GM13977 (cell line): ENCODE data around the gene JAK3.

ENCODE experiments used
- DNase-seq: peaks from one replicate; pipeline ENCODE4 v3.0.0; 2012; ENCODE audit warnings: low spot score
- in situ Hi-C: fragments of 300-500 bp; cut with MboI; formaldehyde crosslinking; loops from one replicate; pipeline ENCODE4 v1.12.0; 2022; ENCODE audit warnings: low sequenced_read_pairs, low pct_unique_long_range_greater_than_20kb, mixed read lengths, inconsistent platforms; ENCODE audit not compliant: unreplicated experiment
- TF ChIP-seq, protein P1 (sequence below): IDR thresholded peaks from 2 replicates; pipeline ENCODE4 v1.5.1; 2012; ENCODE audit warnings: mild to moderate bottlenecking, control low read depth; ENCODE audit not compliant: insufficient read depth; ENCODE audit errors: extremely low read depth, missing control alignments

JAK3 gene

GRCh38 chr19:17840019-17840418 is 7.8 kb downstream of the JAK3 start:
- in situ Hi-C loops = no loop called here
- TF ChIP-seq, protein P1, sequence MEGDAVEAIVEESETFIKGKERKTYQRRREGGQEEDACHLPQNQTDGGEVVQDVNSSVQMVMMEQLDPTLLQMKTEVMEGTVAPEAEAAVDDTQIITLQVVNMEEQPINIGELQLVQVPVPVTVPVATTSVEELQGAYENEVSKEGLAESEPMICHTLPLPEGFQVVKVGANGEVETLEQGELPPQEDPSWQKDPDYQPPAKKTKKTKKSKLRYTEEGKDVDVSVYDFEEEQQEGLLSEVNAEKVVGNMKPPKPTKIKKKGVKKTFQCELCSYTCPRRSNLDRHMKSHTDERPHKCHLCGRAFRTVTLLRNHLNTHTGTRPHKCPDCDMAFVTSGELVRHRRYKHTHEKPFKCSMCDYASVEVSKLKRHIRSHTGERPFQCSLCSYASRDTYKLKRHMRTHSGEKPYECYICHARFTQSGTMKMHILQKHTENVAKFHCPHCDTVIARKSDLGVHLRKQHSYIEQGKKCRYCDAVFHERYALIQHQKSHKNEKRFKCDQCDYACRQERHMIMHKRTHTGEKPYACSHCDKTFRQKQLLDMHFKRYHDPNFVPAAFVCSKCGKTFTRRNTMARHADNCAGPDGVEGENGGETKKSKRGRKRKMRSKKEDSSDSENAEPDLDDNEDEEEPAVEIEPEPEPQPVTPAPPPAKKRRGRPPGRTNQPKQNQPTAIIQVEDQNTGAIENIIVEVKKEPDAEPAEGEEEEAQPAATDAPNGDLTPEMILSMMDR = no peak
- DNase-seq = no peak

DNA sequence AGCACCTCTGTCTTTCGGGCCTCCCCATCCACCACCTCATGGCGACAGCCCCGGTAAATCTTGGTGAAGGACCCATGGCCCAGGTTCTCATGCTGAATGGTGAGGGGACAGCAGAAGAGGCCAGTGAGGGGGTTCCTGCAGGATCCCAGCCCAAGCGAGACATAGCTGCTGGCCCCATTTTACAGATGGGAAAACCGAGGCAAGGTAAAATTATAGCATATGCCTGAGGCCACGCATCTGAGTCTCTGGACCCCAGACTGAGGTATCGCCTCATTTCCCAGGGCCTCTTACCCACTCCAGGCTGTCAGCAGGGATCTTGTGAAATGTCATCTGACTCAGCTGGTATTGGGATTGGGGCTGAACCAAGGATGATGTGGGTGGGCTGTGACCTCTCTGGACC is 9.8 kb downstream of the JAK3 start:
- DNase-seq = no peak
- in situ Hi-C loops = no loop called here
- TF ChIP-seq, protein P1 = no peak

- in situ Hi-C loops = no loop called here
- TF ChIP-seq, protein P1 = no peak
- no peak for DNase-seq
Measured at GRCh38 chr19:17836530-17836929, 11.3 kb downstream of the JAK3 start.

DNA sequence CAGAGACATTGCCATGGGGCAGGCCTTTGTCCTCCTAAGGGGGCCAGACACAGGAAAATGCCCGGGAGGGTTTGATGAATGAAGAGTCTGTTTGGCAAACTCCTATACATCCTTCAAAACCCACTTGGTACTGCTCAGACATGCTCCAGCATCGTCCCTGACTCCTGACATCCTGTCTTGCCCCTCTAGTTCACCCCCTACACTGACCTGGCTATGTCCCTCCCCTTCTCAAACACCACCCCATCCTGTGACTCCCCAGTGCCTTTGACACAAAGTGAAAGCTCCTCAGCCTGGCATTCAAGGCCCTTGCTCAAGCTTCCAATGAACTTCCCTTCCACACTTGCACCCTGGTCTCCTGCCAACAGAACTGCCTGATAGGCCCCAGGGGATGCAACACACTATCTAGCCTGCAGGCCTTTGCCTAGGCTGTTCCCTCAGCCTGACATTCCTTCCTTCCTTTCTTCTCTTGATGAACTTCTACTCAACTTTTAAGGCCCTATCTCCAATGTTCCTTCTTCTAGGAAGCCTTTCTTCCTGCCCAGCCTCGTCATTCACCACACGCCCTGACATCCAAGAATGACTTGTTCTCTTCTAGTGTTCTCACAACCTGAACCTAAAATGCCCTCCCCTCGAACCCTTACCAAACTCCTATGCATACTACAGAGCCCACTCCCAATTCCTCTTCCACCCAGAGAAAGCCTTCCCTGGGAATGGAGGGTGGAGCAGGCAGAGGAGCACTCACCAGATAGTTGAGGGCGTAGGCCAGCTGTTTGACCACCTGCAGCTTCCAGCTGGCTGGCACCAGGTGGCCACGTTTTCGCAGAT is 12.4 kb downstream of the JAK3 start:
- TF ChIP-seq, protein P1 = no peak
- no peak for DNase-seq
- in situ Hi-C loops = no loop called here

DNA sequence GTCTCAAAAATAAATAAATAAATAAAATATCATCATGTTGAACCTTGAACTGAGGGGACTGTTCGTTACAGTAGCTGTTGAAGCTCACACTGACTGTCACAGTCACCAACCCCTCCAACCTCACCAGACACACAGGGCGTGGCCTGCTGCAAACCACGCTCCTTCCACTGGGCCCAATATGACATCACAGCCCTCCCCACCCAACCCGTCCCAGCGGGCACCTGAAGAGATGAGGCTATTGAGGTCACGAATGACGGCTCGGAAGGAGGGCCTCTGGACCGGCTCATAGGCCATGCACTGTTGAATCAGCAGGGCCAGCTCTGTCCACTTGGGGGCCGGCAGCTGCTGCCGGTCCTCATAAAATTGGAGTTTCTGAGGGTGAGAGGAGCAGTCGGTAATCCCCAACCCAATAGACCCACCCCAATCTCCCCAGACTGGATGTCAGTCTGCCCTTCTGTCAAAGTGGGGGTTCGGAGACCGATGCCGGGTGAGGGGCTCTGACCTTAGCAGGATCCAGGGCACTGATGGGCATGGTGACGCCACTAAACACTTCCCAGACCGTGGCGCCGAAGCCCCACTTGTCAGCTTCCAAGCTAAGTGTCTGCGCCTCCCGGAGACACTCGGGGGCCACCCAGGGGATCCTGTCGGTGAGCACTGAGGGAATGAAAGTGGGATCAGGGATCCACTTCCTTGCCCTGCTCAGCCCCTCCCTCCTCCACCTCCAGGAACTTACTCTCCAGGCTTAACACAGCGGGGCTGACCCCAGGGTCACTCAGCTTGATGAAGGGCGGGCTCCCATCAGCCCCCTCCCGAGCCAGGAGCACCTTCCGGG is 13.2 kb downstream of the JAK3 start:
- TF ChIP-seq, protein P1 = no peak
- DNase-seq = no peak
- in situ Hi-C loops = no loop called here

GRCh38 chr19:17832443-17833208 is 15.2 kb downstream of the JAK3 start:
- DNase-seq = no peak
- in situ Hi-C loops = no loop called here
- TF ChIP-seq, protein P1 = no peak
